ACC112 (cell line): Measurements from ENCODE around the gene ADGRB3.

Experiments
- H2AFZ ChIP-seq: fragments of 200-600 bp; sonication (generic); one replicate; pipeline ENCODE4 v1.6.0; 2017; ENCODE audit warnings: antibody characterized with exemption, low read length; ENCODE audit not compliant: unreplicated experiment
- H3K27ac ChIP-seq: fragments of 200-600 bp; sonication (generic); 2 replicates; pipeline ENCODE4 v1.5.1; 2014; ENCODE audit warnings: low read depth, mild to moderate bottlenecking, antibody characterized with exemption, low read length, moderate library complexity
- H3K27me3 ChIP-seq: fragments of 200-600 bp; sonication (generic); 2 replicates; pipeline ENCODE4 v1.6.1; 2014; ENCODE audit warnings: mild to moderate bottlenecking, antibody characterized with exemption, low read length, moderate library complexity, mixed read lengths; ENCODE audit not compliant: insufficient read depth
- H3K36me3 ChIP-seq: fragments of 200-600 bp; sonication (generic); 2 replicates; pipeline ENCODE4 v1.6.1; 2016; ENCODE audit warnings: mild to moderate bottlenecking, antibody characterized with exemption, low read length, moderate library complexity, mixed read lengths; ENCODE audit not compliant: insufficient read depth
- H3K4me1 ChIP-seq: fragments of 200-600 bp; sonication (generic); one replicate; pipeline ENCODE4 v1.6.1; 2016; ENCODE audit warnings: low read length, mixed read lengths; ENCODE audit not compliant: insufficient read depth, unreplicated experiment, control insufficient read depth
- H3K4me3 ChIP-seq: fragments of 200-600 bp; sonication (generic); 2 replicates; pipeline ENCODE4 v1.5.1; 2014; ENCODE audit warnings: mild to moderate bottlenecking, low read depth, low read length
- H3K79me2 ChIP-seq: fragments of 200-600 bp; sonication (generic); one replicate; pipeline ENCODE4 v1.6.0; 2016; ENCODE audit warnings: low read length; ENCODE audit not compliant: control insufficient read depth, unreplicated experiment, insufficient read depth

The ADGRB3 gene

DNA sequence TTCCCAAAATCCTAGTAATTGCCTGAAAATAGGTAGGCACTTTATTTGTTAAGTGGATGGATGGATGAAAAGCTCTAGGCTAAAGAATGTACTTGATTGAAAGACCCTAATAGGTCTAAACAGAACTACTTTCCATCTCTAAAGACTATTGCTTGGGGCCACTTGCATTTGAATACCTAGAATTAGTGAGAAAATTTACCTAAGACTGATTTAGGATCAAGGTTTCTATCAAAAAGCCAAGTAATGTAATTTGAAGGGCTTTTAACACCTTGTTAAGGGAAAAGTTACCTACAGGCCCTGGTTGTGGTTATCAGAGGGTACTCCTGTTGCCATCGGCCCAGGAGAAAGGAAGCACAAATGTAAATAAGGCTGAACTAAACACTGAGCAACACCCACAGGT lies 581.0 kb downstream of the ADGRB3 start:
- no peaks in the 10 kb centered on the region for H3K79me2 ChIP-seq
- H3K36me3 ChIP-seq = no peaks in the 10 kb centered on the region
- H3K4me3 ChIP-seq = no peak overlapping the region
- H3K27me3 ChIP-seq = peaks cover 6% of the 10 kb centered on the region; the same call in 1 of the 2 replicates
- H2AFZ ChIP-seq = no peak overlapping the region
- H3K4me1 ChIP-seq = no peaks in the 10 kb centered on the region
- no peak overlapping the region for H3K27ac ChIP-seq

DNA sequence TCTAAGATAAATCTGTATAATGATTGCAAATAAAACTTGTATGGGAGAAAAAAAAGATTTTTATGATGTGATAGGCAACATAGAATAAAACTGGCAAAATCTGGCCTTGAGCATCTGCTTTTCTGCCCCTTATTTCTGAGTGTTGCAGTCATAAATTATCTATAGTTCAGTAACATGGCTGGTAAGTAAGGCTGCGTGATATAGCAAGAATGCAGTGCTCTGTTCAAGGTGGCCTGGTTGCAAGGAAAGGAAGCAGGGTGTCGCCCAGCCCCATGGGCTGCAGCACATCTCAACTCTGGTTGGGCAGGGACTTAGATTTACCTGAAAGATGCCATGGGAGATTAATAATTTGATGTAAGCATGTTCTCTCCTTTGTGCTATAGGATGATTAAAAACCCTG lies 582.3 kb downstream of the ADGRB3 start:
- H2AFZ ChIP-seq = no peak overlapping the region
- no peaks in the 10 kb centered on the region for H3K4me1 ChIP-seq
- H3K4me3 ChIP-seq = no peak overlapping the region
- no peaks in the 10 kb centered on the region for H3K36me3 ChIP-seq
- no peak overlapping the region for H3K27ac ChIP-seq
- H3K79me2 ChIP-seq = no peaks in the 10 kb centered on the region
- H3K27me3 ChIP-seq = peaks cover 6% of the 10 kb centered on the region; the same call in 1 of the 2 replicates

DNA sequence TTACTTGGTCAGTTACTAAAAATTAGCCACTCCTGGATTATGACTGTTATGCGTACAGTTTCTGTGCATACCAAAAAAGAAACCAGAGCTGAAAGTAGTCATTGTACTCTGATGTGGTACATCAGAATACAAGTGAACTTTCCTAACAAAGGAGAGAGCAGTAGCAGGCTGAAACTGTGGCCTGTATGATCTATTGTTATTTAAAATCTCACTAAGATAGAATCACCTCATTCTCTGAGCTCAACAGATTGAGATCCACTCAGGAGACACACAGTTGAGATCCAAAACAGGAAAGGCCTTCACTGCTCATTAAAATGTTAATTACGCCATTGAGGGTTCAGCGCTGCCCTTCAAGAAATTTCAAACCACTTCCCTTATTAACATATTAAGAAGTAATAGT lies 585.3 kb downstream of the ADGRB3 start:
- Histone ChIP-seq H3K36me3 (no peaks in the 10 kb centered on the region), H3K27me3 (peaks cover 6% of the 10 kb centered on the region; the same call in 1 of the 2 replicates), H3K4me1 (no peaks in the 10 kb centered on the region), H3K27ac (no peak overlapping the region), H2AFZ (no peak overlapping the region), H3K4me3 (no peak overlapping the region), H3K79me2 (no peaks in the 10 kb centered on the region)

DNA sequence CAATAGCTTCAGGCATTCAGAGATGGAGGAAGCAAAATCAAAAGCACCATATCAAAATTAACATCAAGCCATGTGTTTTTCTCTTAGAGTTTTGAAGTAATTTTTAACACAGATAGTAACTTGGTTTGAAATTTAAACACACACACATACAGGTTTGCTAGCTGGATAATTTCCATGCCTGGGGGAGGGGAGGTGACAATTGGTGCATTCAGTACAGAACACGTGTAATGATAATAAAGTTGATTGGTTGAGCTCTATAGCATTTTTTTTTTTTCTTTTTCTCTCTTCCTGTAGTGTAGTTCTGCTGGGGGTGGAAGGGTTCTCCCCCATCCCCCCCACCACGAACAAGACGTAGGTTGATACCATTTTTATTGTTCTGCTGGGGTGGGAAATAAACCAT lies 596.9 kb downstream of the ADGRB3 start:
- no peaks in the 10 kb centered on the region for H3K36me3 ChIP-seq
- H3K4me1 ChIP-seq = no peaks in the 10 kb centered on the region
- H3K27ac ChIP-seq = no peak overlapping the region
- H3K4me3 ChIP-seq = no peak overlapping the region
- no peaks in the 10 kb centered on the region for H3K27me3 ChIP-seq
- H3K79me2 ChIP-seq = no peaks in the 10 kb centered on the region
- H2AFZ ChIP-seq = no peak overlapping the region

DNA sequence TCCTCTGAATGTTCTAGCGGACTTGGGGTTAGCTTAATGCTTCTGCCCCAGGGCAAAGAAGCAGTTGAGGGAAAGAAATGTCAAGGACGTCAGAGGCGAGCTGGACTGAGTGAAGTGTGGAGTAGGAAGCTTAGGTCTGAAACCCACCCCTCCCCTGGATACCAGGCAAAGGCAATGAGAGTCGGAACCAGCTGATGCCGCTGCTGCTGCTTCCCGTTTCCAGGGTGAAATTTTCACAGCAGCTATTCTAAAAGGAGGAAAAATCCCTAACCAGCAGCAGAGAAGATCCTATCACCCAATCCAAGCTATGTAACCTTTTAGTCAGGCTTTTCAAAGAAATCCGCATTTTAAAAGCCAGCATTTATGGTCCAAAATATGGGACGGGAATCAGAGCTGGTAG lies 597.4 kb downstream of the ADGRB3 start:
- Histone ChIP-seq H3K36me3 (no peaks in the 10 kb centered on the region), H3K27me3 (no peaks in the 10 kb centered on the region), H2AFZ (no peak overlapping the region), H3K79me2 (no peaks in the 10 kb centered on the region), H3K4me3 (no peak overlapping the region), H3K4me1 (no peaks in the 10 kb centered on the region), H3K27ac (no peak overlapping the region)

DNA sequence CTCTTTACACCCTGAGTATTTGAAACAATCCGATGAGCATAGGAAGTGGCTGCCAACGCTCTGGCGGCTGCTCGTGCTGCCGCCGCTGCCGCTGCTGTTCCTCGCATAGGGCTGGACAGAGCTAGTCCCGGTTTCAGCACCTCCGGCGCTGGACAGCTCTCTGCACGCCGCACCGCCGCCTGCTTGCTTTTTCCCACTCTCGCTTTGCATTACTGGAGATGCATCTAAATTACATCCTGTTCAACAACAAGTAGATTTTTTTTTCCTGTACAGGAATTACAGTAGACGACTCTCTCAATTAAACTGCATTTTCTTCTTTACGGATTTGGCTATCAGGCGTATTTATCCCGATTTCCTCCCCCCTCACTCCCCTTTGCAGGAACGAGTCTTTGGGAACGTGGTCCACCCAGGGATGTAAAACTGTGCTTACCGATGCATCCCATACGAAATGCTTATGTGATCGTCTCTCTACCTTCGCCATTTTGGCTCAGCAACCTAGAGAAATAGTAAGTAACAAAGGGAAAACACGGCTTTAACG lies 597.9 kb downstream of the ADGRB3 start:
- H3K4me3 ChIP-seq = no peak overlapping the region
- H3K36me3 ChIP-seq = no peaks in the 10 kb centered on the region
- no peaks in the 10 kb centered on the region for H3K27me3 ChIP-seq
- H3K27ac ChIP-seq = no peak overlapping the region
- no peaks in the 10 kb centered on the region for H3K79me2 ChIP-seq
- H3K4me1 ChIP-seq = no peaks in the 10 kb centered on the region
- no peak overlapping the region for H2AFZ ChIP-seq

DNA sequence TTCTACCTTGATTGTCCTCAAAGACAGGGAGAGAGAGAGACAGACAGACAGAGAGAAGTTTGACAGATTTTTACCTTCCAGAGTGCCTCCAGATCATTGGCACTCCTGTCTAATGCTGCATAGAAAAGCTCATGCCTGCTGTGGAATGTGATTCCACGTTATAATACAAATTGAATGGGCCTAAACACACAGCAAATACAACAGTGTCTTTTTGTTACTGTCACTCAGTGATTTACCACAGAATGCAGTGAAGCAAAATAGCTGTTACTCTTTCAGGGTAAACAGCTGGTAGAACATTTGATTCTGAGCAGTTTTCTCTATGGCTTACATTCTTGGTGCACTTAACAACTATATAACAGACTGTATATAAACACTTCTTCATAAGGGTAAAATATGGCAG lies 603.0 kb downstream of the ADGRB3 start:
- no peaks in the 10 kb centered on the region for H3K36me3 ChIP-seq
- H3K4me3 ChIP-seq = no peak overlapping the region
- H3K79me2 ChIP-seq = no peaks in the 10 kb centered on the region
- H3K27ac ChIP-seq = no peak overlapping the region
- no peaks in the 10 kb centered on the region for H3K4me1 ChIP-seq
- H3K27me3 ChIP-seq = no peaks in the 10 kb centered on the region
- no peak overlapping the region for H2AFZ ChIP-seq

DNA sequence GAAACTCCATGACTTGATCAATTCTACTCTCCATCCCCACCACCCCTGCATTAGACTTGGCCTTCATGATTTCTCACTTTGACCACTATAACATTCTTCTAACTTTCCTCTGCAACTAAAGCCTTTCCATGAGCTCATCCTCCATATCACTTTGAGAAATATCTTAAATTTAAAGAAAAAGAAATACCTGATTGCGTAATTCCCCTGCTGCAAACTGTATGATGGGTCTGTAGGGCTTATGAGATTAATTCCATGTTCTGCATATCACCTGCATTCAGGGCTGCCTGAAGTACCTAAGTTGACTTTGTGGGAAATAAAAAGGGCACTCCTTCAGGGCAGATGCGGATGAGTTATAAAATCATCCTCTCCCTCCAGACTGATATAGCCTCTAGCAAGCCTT lies 611.9 kb downstream of the ADGRB3 start:
- Histone ChIP-seq H3K4me1 (no peaks in the 10 kb centered on the region), H3K27ac (no peak overlapping the region), H3K36me3 (no peaks in the 10 kb centered on the region), H3K27me3 (no peaks in the 10 kb centered on the region), H2AFZ (no peak overlapping the region), H3K4me3 (no peak overlapping the region), H3K79me2 (no peaks in the 10 kb centered on the region)

DNA sequence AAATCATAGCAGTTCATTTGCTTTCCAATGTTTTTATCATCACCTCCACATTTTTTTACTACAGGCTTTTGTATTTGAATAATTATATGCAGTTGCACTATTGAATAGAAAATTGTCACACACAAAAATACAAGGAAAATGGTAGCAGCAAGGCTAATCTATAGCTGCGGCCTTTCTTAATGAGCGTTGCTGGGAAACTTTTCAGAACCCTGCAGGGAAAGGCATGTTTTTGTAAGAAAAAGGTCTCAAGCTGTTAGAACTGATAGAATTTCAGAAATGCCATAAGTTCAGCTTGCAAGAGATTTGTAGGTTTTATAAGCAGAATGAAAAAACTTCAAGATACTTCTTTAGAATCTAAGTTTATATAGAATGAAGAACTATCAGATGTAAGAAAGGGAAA lies 625.9 kb downstream of the ADGRB3 start:
- Histone ChIP-seq H3K36me3 (no peaks in the 10 kb centered on the region), H3K4me3 (no peak overlapping the region), H3K79me2 (no peaks in the 10 kb centered on the region), H3K4me1 (no peaks in the 10 kb centered on the region), H2AFZ (no peak overlapping the region), H3K27ac (no peak overlapping the region), H3K27me3 (no peaks in the 10 kb centered on the region)

DNA sequence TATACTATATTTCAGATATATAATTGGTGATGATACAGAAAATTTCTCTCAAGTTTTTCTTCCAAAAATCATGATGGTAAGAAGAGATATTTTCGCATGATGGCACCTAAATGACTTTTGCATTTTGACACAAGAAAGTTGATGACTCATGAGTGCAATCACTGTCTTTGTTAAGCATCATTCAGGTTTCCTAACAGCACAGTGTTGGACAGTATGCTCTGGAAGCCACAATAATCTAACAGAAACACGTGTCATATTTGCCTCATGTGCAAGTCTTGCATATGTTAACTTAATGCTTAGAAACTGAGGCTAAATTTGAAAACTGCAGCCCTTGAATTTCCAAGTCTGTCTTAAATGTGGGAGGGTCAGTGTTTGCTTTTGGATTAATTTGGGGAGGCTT lies 628.2 kb downstream of the ADGRB3 start:
- Histone ChIP-seq H3K79me2 (no peaks in the 10 kb centered on the region), H3K27ac (no peak overlapping the region), H3K36me3 (no peaks in the 10 kb centered on the region), H3K4me3 (no peak overlapping the region), H3K27me3 (no peaks in the 10 kb centered on the region), H2AFZ (no peak overlapping the region), H3K4me1 (no peaks in the 10 kb centered on the region)

DNA sequence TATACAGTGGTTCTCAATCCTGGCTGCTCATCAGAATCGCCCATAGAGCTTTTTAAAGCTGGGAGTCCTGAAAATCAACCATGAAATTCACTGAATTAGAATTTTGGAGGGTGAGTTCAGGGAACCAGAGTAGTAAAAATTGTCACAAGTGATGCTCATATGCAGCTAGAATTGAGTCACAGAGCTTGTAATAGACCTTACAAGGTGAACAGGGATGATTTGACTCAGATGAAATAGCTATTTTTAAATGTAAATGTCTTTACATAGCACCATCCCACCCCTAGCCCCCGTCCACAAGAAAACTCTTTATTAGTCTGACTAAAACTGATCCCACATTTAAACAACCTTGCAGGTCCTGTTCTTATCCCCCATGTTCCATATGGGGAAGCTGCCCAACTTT lies 630.0 kb downstream of the ADGRB3 start:
- H3K36me3 ChIP-seq = no peaks in the 10 kb centered on the region
- H3K79me2 ChIP-seq = no peaks in the 10 kb centered on the region
- H3K4me1 ChIP-seq = no peaks in the 10 kb centered on the region
- H2AFZ ChIP-seq = no peak overlapping the region
- no peak overlapping the region for H3K27ac ChIP-seq
- H3K4me3 ChIP-seq = no peak overlapping the region
- no peaks in the 10 kb centered on the region for H3K27me3 ChIP-seq
